GM18520 (cell line): ENCODE data around the gene NPR2.

Experiments
- ATAC-seq: cut with Tn5 transposase; IDR thresholded peaks from one replicate; pipeline ENCODE4 v1.9.1; 2021; ENCODE audit not compliant: unreplicated experiment

Gene NPR2

DNA sequence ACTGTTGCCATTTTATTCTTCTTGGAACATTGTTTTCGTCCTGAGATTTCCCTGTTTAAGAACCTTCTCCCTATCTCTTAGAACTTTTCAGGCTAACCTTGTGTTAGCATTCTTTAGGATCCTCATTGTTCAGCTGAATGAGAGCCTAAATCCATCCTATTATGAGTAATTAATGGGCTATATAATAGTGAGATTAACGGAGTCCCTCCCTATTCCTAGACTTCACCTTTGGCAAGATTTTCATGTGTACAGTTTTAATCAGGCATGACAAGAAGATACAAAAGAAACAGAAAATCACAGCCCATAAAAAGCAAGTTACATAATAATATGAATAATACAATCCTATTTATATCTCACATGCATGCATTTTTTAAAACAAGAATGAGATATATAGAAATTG lies 28.2 kb upstream of the NPR2 start:
- ATAC-seq = no peak

DNA sequence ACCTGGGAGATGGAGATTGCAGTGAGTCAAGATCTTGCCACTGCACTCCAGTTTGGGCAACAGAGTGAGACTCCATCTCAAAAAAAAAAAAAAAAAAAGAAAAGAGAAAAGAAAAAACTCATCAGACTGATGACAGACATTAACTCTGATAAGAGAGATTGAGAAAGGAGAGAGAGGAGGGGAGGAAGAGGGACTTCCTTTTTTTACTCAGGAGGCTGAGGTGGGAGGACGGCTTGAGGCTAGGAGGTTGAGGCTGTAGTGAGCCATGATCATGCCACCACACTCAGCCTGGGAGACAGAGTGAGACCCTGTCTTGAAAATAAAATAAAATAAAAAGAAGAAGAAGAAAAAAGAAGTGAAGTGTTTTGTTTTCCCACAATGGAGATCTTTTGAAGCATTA lies 27.6 kb upstream of the NPR2 start:
- no peak for ATAC-seq

DNA sequence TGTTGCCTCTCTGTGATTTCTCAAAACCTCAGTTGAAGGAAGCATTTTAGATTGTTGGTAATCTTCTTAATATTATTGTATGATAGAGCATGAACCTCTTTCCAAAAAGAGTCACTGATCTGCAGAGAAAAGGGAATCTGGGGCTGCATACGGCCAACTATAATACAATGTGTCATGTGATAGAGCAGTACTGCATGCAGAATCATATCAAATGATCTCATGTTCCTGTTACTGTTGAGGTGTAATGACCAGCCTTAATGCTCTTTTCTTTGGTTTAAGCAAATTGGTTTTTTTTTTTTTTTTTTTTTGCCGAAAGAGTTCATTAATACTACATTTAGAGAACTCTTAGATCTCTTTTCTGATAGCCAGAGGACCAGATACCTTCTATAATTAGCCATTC lies 24.4 kb upstream of the NPR2 start:
- no peak for ATAC-seq

DNA sequence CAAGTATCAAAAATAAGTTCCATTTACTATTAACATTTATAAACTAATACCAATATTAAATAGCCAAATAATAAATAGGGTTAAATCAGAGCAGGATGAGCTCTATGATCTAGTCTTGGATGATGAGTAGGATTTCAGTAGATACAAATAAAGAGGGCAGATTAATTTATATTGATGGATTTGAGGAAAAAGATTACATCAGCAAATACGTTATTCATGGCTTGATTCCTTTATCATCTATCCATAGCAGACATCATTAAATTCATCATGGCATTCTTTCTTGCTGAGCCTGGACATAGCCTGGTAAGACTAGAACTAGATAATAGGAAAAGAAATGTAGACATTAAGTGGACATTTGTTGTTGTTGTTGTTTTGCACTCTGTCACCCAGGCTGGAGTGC lies 23.9 kb upstream of the NPR2 start:
- ATAC-seq = no peak

DNA sequence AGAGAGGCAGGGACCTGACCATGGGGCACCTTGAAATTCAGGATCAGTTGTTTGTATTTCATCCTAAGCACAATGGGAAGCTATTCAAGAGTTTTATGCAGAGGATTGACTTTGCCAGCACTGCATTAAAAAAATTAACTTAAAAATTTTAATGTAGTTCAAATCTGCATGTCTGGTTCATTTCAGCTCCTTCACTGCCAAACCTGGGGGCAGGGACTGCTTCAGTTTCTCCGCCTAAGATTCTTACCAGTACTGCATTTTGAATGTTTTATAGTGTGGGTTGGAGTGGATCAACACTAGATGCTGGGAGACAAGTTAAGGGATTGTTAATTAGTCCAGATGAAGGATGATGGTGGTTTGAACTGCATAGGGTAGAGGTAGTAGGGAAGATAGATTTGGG lies 21.6 kb upstream of the NPR2 start:
- no peak for ATAC-seq

DNA sequence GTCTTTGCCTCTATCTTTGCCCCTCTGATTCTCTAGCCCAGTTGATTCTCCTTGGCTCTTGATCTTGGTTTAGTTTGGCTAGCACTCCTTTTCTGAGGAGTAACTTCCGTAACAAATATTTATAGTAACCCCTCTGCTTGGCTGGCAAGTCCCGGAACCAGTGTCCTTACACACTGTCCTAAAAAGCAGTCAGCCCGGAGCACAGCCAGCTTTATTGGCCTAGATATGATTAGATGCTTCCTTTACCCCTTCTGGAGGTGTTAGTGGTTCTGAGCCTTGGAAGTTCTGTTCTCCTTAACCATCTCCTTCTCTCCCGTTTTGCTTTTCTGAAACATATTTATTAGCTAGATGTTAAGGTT lies 20.3 kb upstream of the NPR2 start:
- ATAC-seq = no peak

DNA sequence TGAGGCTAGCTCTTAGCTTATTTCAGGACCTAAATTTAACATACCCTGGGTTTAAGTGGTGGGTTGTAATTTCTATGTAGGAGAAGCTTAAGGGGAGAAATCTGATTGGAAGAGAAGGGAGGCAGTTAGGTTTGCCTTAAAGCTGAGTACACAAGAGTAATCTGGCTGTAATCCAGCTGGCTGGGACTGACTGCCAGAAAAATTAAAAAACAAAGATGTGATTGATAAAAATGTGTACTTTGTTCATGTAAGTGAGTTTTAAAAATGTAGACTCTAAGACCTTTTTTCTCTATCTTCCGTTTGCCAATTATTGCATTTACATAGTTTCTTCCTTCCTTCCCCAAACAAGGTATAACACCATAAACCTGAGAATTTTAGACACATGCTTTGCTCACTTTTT lies 19.9 kb upstream of the NPR2 start:
- ATAC-seq = no peak

DNA sequence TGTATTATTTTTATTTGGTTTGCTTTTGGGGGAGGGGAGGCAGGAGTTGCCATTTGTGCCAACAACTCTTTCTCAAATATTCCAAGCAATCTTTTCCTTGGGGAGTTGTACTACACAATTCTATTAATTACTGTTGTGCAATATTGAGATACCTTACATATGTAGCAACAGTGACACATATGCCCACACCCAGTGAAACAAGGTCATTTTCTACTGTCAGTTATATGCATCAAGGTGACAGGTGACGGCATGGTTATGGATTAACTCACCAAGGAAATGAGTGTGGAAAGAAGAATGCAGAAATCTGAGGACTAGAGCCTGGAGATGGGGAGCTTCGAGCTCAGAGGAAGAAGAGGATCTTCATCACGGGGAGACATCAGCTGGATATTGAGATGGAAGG lies 19.4 kb upstream of the NPR2 start:
- no peak for ATAC-seq

DNA sequence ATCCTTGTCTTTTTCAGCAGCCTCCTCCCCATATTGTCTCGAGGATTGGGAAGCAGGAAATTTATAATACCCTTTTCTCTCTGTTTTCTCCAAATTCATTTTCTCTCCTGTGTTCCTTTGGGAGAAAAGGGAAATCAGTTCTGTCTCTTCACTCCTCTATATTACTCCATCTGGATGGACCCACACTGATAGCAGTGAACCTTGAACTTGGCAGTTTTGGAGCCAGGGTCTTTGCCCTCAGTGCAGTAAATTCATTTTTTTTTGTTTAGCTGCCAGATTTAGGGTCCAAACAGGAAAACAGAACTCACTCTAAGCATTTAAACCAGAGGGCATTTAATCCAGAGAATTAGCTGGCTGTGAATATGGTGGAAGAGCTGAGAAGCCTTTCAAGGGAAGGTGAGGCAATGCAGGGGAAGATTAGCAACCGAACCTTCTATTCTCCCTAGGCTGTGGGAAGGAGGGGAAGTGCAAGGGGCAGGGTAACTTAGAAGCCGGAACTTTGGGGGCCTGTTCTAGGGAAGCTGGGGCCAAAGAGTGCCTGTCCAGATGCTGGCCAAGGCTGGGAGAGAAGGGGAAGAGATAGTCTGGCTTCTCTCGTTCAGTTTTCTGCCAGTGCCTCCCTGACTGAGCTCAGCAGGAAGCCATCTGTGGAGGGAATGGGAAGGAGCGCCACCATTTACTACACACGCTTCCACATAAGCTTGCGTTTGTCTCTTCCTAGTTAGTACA lies 16.3 kb upstream of the NPR2 start:
- ATAC-seq = no peak

DNA sequence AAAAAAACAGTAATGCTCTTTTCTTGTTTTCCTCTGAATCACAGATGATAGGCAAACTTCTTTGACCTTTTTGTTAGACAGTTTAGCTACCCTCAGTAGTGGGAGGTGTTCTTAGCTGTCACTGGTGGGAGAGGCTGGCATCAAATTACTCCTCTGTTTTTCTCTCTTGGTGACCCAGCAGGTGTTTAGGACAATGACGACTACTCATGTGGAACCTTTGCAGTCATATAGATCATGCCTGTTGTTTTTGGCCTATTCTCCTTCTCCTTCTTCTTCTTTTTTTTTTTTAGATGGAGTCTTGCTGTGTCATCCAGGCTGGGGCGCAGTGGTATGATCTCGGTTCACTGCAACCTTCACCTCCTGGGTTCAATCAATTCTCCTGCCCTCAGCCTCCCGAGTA lies 15.4 kb upstream of the NPR2 start:
- ATAC-seq = no peak

DNA sequence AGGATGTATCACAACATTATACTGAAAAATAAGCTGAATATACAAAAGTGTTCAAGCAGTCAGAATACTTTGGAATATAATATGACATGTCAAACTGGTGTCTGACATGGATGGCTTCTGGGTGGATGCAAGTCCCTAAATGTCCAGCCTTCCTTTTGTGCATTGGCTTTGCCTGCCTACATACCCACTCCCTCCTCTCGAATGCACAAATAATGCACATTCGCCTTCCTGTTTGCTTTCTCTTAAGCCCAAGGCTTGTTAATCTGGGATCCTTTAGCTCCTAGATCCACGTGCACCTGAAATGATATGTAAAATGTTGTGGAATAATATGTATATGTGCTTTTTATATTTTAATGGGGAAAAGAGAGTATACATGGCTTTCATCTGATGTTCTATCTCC lies 12.9 kb upstream of the NPR2 start:
- no peak for ATAC-seq

DNA sequence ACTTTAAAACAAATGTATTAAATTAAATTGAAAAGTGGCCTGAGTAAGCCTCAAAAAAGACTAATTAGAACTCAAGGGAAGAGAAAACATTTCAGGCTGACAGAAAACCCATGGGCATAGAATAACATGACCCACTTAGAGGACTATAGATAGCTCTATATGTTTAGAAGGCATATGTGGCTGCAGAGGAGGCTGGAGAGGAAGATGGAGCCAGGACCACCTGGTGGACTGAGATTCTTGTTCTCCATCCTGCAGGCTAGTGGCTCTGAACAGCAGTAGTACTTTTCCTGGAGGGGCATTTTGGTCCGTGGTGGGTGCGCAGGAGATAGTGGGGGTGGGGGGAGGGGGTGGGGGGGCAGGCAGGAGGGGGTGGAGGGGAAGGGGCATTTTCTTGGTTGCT lies 10.3 kb upstream of the NPR2 start:
- no peak for ATAC-seq

DNA sequence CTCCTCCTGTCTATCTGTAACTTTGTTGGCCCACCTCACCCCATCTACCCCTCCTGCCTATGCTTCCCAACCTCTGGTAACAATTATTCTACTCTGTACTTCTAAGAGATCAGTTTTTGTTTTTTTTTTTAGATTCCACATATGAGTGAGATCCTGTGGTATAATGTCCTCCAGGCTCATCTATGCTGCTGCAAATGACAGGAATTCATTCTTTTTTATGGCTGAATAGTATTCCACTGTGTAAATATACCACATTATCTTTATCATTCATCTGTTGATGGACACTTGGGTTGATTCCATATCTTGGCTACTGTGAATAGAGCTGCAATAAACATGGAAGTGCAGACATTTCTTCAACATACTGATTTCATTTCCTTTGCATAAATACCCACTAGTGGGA lies 8.0 kb upstream of the NPR2 start:
- ATAC-seq = no peak

DNA sequence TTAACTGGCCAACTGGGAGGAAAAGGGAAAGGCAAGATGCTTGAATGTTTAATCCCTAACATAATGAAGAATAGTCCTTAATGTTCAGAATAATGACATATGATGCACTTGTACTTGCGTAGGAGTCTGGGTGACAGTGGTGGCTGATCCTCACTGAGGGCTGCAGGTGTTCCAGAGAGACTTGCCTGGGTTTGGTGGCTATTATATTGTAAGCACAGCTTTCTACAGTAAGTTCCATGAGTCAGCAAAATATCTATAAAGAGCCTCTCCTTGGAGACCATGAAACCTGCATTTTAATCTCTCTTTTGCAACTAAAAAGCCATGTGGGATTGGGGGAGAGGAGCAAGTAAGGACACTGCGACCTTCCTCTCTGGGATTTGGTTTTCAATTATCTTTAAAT lies 1.9 kb upstream of the NPR2 start:
- no peak for ATAC-seq

DNA sequence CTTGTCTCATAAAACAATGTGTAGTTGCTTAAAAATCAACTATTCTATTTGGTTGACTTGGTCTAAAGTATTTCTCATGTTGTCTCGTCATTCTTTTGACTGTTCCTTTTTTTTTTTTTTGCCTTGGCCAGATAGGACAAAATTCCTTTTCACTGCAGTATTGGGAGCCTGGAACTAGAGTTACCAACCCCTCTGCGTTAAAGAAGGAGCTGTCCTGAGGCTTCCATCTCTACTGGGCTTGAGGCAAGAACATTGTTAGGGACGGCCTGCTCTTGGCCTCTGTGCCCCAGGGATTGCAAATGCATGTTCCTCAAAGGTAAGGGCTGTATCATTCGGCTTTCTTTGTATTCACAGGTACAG lies 1.4 kb upstream of the NPR2 start:
- no peak for ATAC-seq

DNA sequence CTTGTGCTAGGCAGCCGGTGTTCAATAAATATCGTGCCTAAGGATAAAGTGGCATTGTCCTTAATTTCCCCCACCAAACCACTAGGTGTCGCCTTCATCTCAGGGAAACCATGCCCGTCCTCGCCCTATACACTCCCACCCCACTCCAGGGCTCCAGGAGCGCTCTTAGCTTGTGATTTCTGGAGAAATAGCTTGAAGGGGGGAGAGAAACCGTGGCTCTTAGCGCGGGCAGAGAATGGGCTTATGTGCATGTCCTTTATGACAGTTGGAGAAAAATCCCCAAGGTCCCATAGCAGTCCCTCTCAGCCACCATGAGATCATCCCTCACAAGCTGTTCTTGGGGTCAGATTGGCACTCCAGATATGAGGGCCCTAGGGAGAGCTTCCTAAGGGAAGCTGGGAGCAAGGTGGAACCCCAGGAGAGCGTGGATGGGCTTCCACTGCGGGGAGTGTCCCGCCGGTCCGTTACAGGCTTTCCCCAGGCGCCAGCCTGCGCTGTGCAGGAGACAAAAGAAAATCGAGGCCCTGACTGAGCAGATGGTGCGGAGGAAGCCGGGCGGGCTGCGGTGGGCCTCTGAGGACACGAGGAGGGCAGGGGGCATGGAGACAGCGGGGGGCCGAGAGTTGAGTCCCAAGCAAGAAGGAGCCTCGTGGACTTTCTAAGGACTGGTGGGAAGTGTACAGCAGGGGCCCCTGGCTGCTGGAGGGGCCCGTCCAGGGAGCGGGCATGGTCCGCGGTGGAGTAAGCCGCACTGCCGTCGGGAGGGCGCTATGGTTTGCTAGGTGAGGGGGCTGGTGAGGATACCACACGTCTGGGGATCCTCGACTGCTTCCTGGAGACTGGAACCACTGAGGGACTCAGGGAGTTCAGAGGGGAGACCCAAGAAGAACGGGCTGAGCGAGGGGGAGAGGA lies 750 bp upstream of the NPR2 start:
- ATAC-seq = no peak

DNA sequence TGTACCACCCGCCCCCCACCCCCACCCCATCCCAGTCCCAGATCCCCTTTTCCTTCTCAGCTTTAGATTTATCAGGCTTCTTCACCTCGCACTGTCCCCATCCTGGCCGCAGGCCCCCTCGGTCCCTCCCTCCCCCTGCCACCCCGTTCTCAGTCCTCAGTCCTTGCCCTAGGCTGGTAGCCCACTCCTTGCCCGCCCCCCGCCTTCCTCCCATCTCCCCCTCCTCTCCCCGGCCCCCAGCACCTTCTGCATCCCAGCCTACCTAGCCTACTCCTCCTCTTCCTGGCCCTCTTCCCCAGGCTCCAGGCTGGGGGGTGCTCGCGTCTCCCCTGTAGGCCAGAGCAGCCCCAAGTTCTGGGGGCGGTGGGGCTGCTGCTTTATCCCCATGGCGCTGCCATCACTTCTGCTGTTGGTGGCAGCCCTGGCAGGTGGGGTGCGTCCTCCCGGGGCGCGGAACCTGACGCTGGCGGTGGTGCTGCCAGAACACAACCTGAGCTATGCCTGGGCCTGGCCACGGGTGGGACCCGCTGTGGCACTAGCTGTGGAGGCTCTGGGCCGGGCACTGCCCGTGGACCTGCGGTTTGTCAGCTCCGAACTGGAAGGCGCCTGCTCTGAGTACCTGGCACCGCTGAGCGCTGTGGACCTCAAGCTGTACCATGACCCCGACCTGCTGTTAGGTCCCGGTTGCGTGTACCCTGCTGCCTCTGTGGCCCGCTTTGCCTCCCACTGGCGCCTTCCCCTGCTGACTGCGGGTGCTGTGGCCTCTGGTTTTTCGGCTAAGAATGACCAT lies 828 bp downstream of the NPR2 start:
- ATAC-seq = no peak

DNA sequence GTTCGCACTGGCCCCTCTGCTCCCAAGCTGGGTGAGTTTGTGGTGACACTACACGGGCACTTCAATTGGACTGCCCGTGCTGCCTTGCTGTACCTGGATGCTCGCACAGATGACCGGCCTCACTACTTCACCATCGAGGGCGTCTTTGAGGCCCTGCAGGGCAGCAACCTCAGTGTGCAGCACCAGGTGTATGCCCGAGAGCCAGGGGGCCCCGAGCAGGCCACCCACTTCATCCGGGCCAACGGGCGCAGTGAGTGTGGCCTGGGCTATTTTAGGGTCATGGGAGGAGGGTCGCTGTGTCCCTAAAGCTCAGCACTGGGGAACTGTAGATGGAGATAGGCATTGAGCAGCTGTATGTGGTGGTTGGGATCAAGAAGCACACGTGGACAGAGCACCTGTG lies 1.4 kb downstream of the NPR2 start:
- ATAC-seq = no peak

DNA sequence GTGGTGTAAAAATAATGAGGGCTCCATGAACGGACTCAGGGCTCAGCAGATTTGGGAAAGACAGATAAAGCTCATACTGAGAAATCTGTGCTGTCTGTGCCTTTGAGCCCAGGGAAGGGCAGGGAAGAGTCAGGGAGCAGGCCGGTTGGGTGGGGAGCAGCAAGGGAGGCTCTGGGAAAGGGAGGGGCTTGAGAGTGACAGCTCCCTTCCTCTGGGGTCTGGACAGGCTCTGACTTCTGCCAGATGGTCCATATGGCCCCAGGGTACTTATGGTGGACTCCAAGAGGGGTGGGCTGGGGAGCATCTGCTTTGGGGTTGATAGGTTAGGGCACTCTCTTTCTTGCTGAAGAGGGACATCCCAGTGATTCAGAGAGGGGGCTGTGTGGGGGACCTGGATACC lies 2.1 kb downstream of the NPR2 start:
- no peak for ATAC-seq

DNA sequence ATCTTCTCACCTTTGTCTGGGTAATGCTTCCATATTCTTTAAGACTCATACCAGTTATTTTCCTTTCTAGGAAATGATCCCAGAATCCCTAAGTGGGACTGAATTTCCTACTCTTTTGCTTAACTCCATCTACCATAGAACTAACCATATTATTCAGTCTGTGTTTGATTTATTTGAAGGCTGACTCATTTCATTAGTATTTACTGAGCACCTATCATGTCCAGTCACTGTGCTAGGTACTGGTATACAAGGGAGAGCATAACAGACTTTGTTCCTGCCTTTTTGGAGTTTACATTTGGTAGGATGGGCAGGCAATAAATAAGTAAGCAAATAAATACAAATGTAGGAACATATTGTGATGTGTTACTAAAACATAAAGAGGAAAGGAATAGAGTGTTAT lies 4.3 kb downstream of the NPR2 start:
- ATAC-seq = no peak

DNA sequence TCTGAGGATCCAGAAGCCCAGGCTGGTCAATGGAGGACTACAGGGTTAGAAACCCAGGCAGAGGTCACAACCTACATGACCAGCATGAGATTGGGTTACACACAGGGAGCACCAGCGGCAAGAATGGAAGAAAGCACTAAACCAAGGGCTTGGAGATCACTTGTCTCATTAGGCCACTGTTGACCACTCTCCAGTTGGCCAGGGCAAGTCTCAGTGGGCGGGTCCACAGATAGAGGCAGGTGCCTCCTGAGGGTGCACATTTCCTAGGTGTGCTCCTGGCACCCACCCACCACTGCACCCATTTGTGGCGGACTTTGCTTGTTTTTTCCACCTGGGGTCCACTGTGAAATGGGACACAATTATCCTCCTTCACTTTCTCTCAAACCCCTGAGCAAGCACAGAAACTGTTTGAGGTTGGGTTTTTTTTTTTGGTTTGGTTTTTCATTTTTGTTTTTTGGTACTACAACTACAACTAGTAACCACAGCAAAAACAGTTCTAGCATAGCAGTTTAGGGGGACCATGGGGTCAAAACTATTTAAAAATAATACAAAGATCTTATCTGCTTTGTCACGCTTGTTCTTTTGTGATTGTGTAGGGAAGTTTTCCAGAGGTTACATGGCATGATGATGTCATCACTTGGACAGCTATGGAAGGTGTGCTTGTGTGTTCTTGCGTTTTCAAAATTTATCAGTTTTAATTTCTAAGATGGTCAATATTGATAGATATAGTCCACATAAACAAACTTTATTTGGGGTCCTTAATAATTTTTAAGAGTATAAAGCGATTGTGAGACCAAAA lies 6.1 kb downstream of the NPR2 start:
- ATAC-seq = no peak
